SK-N-SH treated with all-trans-retinoic acid at 6 μM for 48 hours (cell line): ENCODE measurements around the gene PGAP1.
A peak's percentile ranks its signal among the peaks of the same experiment; 100 is the strongest.

Experiments
- ATAC-seq: fragments of 200-7000 bp; cut with Tn5 transposase; 3 replicates; pipeline ENCODE4 v1.9.1; 2020; ENCODE audit warnings: mild to moderate bottlenecking, moderate library complexity
- BACH2 ChIP-seq: fragments of 250-450 bp; sonication (Bioruptor Pico); IDR thresholded peaks from 2 replicates; pipeline ENCODE4 v1.9.0; 2021; ENCODE audit warnings: mild to moderate bottlenecking, borderline replicate concordance
- CSDC2 ChIP-seq: fragments of 250-450 bp; sonication (Bioruptor Pico); IDR thresholded peaks from 2 replicates; pipeline ENCODE4 v1.5.0; 2020; ENCODE audit warnings: mild to moderate bottlenecking, moderate library complexity
- ESRRG ChIP-seq: fragments of 250-450 bp; sonication (Bioruptor Pico); IDR thresholded peaks from 2 replicates; pipeline ENCODE4 v1.6.1; 2021; ENCODE audit warnings: mild to moderate bottlenecking
- GLIS3 ChIP-seq: fragments of 250-450 bp; sonication (Bioruptor Pico); IDR thresholded peaks from 2 replicates; pipeline ENCODE4 v1.5.0; 2020; ENCODE audit warnings: mild to moderate bottlenecking, moderate library complexity
- ISL1 ChIP-seq: fragments of 250-450 bp; sonication (Bioruptor Pico); IDR thresholded peaks from 2 replicates; pipeline ENCODE4 v2.1.2; 2022; ENCODE audit warnings: mild to moderate bottlenecking, moderate library complexity
- OSR1 ChIP-seq: fragments of 250-450 bp; sonication (Bioruptor Pico); IDR thresholded peaks from 2 replicates; pipeline ENCODE4 v1.8.0; 2022; ENCODE audit warnings: moderate library complexity, mild to moderate bottlenecking, inconsistent platforms
- PPARA ChIP-seq: fragments of 250-450 bp; sonication (Bioruptor Pico); IDR thresholded peaks from 2 replicates; pipeline ENCODE4 v1.5.0; 2020; ENCODE audit warnings: mild to moderate bottlenecking, borderline replicate concordance
- RARB ChIP-seq: fragments of 250-450 bp; sonication (Bioruptor Pico); IDR thresholded peaks from 2 replicates; pipeline ENCODE4 v1.8.0; 2021; ENCODE audit warnings: mild to moderate bottlenecking, moderate library complexity
- SNAI2 ChIP-seq: fragments of 250-450 bp; sonication (Bioruptor Pico); IDR thresholded peaks from 2 replicates; pipeline ENCODE4 v1.5.0; 2020; ENCODE audit warnings: mild to moderate bottlenecking, moderate library complexity
- TCF4 ChIP-seq: fragments of 250-450 bp; sonication (Bioruptor Pico); IDR thresholded peaks from 2 replicates; pipeline ENCODE4 v1.8.0; 2021; ENCODE audit warnings: mild to moderate bottlenecking, moderate library complexity, borderline replicate concordance
- TOX ChIP-seq: fragments of 250-450 bp; sonication (Bioruptor Pico); IDR thresholded peaks from 2 replicates; pipeline ENCODE4 v1.8.0; 2021; ENCODE audit warnings: mild to moderate bottlenecking, moderate library complexity, borderline replicate concordance
- ZC3H10 ChIP-seq: fragments of 250-450 bp; sonication (Bioruptor Pico); IDR thresholded peaks from 2 replicates; pipeline ENCODE4 v1.5.1; 2021; ENCODE audit warnings: mild to moderate bottlenecking, moderate library complexity
- ZFP3 ChIP-seq: fragments of 250-450 bp; sonication (Bioruptor Pico); IDR thresholded peaks from 2 replicates; pipeline ENCODE4 v1.5.0; 2020; ENCODE audit warnings: mild to moderate bottlenecking, moderate library complexity
- ZFP30 ChIP-seq: fragments of 450-650 bp; formaldehyde crosslinking; IDR thresholded peaks from 2 replicates; pipeline ENCODE4 v1.5.0; 2022; ENCODE audit warnings: mild to moderate bottlenecking, moderate library complexity
- ZNF565 ChIP-seq: fragments of 450-650 bp; formaldehyde crosslinking; conservative IDR thresholded peaks from 2 replicates; pipeline ENCODE4 v1.5.0; 2020; ENCODE audit warnings: low read depth, mild to moderate bottlenecking, moderate library complexity
- ZNF70 ChIP-seq: fragments of 450-650 bp; formaldehyde crosslinking; IDR thresholded peaks from 2 replicates; pipeline ENCODE4 v1.5.0; 2020; ENCODE audit warnings: mild to moderate bottlenecking, moderate library complexity
- ZNF8 ChIP-seq: fragments of 450-650 bp; formaldehyde crosslinking; IDR thresholded peaks from 2 replicates; pipeline ENCODE4 v1.5.0; 2020; ENCODE audit warnings: mild to moderate bottlenecking, moderate library complexity
- TF ChIP-seq, protein P1 (sequence below): fragments of 250-450 bp; sonication (Bioruptor Pico); IDR thresholded peaks from 2 replicates; pipeline ENCODE4 v1.5.0; 2020; ENCODE audit warnings: mild to moderate bottlenecking, moderate library complexity
- TF ChIP-seq, protein P2 (sequence below): fragments of 250-450 bp; sonication (Bioruptor Pico); IDR thresholded peaks from 2 replicates; pipeline ENCODE4 v1.5.1; 2020; ENCODE audit warnings: low read depth, mild to moderate bottlenecking, moderate library complexity
- TF ChIP-seq, protein P3 (sequence below): fragments of 250-450 bp; sonication (Bioruptor Pico); IDR thresholded peaks from 2 replicates; pipeline ENCODE4 v1.8.0; 2020; ENCODE audit warnings: mild to moderate bottlenecking, moderate library complexity, borderline replicate concordance
- TF ChIP-seq, protein P4 (sequence below): fragments of 250-450 bp; sonication (Bioruptor Pico); IDR thresholded peaks from 2 replicates; pipeline ENCODE4 v1.5.1; 2021; ENCODE audit warnings: mild to moderate bottlenecking, moderate library complexity
- TF ChIP-seq, protein P5 (sequence below): fragments of 250-450 bp; sonication (Bioruptor Pico); IDR thresholded peaks from 2 replicates; pipeline ENCODE4 v1.8.0; 2021; ENCODE audit warnings: low read depth, mild to moderate bottlenecking, moderate library complexity, borderline replicate concordance

The PGAP1 gene

DNA sequence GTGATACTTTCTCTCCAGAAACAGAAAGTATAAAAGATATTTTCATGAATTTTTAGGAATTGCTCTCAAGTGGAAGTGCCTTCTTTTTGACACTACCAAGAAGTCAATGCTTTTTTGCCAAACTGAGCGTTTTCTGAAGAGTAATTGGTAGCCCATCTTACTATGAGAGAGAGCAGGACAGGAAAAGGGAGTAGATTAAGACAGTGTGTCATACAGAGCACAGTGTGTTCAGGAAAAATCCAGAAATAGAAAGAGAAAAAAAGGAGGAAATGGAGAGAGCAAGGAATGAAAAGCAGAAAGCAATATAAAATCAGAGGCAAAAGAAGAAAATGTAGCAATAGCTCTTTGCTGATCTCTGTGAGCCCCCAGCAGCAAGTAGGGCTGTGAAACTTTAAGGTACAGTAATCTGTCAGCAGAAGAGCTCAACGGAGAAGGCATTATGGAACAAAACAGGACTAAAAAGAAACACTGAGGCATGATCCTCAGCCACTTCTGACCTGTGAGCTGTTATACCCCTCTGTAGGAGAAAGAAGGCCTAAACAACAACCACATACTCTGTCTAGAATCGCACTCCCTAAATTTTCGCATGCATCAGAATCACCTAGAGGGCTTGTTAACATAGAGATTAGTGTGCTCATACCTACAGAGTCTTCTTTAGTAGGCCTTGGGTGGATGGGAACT, 15.0 kb upstream of the PGAP1 start:
- no peak for TF ChIP-seq ISL1 (CRISPR knock-in tag)
- no peak for TF ChIP-seq ZNF70 (CRISPR knock-in tag)
- no peak for TF ChIP-seq ESRRG
- no peak for TF ChIP-seq RARB
- TF ChIP-seq ZNF8: no peak
- TF ChIP-seq GLIS3: no peak
- no peak for TF ChIP-seq ZFP30 (CRISPR knock-in tag)
- TF ChIP-seq TOX (CRISPR knock-in tag): no peak
- TF ChIP-seq OSR1: no peak
- TF ChIP-seq ZNF565 (CRISPR knock-in tag): no peak
- TF ChIP-seq BACH2 (CRISPR knock-in tag): no peak
- ATAC-seq: no peak

DNA sequence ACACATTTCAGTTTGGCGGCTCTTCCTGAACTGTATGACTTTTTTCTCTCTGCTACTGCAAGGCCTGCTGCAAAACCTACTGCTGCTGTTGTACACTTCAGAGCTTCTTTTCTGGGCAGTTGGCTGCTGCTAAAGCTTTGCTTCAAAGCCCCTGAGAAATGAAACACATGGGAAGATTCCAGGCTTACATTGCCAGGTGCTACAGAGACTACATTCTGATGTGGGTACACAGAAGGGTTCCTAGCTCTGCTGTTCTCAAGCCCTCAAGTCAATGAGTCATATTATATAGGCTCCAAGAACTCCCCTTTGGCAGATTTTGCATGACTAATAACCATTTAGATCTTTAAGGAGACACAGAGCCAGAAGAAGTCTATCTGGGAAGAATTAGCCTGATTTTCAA, 12.9 kb upstream of the PGAP1 start:
- peak; percentile 61 for ATAC-seq
- no peak for TF ChIP-seq OSR1
- TF ChIP-seq, protein P1, sequence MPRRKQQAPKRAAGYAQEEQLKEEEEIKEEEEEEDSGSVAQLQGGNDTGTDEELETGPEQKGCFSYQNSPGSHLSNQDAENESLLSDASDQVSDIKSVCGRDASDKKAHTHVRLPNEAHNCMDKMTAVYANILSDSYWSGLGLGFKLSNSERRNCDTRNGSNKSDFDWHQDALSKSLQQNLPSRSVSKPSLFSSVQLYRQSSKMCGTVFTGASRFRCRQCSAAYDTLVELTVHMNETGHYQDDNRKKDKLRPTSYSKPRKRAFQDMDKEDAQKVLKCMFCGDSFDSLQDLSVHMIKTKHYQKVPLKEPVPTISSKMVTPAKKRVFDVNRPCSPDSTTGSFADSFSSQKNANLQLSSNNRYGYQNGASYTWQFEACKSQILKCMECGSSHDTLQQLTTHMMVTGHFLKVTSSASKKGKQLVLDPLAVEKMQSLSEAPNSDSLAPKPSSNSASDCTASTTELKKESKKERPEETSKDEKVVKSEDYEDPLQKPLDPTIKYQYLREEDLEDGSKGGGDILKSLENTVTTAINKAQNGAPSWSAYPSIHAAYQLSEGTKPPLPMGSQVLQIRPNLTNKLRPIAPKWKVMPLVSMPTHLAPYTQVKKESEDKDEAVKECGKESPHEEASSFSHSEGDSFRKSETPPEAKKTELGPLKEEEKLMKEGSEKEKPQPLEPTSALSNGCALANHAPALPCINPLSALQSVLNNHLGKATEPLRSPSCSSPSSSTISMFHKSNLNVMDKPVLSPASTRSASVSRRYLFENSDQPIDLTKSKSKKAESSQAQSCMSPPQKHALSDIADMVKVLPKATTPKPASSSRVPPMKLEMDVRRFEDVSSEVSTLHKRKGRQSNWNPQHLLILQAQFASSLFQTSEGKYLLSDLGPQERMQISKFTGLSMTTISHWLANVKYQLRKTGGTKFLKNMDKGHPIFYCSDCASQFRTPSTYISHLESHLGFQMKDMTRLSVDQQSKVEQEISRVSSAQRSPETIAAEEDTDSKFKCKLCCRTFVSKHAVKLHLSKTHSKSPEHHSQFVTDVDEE: no peak
- no peak for TF ChIP-seq SNAI2 (CRISPR knock-in tag)
- no peak for TF ChIP-seq GLIS3
- TF ChIP-seq, protein P2, sequence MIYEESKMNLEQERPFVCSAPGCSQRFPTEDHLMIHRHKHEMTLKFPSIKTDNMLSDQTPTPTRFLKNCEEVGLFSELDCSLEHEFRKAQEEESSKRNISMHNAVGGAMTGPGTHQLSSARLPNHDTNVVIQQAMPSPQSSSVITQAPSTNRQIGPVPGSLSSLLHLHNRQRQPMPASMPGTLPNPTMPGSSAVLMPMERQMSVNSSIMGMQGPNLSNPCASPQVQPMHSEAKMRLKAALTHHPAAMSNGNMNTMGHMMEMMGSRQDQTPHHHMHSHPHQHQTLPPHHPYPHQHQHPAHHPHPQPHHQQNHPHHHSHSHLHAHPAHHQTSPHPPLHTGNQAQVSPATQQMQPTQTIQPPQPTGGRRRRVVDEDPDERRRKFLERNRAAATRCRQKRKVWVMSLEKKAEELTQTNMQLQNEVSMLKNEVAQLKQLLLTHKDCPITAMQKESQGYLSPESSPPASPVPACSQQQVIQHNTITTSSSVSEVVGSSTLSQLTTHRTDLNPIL (CRISPR knock-in tag): no peak

DNA sequence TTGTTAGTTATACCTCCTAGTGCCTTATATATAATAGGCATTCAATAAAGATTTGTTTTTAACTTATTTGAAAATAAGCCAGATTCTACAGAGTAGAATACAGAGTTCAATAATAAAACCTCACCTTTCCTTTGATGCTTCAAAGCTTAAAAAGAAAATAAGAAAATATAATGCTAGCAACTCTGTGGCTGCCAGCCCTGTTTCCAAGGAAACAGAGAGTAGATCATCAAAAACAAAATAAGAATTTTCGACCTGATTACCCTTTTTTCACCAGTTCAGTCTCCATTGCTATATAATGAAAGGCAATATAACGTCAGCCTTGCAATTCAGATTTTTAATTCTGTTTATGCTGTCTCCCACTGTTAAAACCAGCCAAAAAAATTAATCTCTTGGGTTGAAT, 8.9 kb upstream of the PGAP1 start:
- no peak for ATAC-seq
- TF ChIP-seq ESRRG (no peak), RARB (no peak), SNAI2 (CRISPR knock-in tag) (no peak)
- TF ChIP-seq, protein P3, sequence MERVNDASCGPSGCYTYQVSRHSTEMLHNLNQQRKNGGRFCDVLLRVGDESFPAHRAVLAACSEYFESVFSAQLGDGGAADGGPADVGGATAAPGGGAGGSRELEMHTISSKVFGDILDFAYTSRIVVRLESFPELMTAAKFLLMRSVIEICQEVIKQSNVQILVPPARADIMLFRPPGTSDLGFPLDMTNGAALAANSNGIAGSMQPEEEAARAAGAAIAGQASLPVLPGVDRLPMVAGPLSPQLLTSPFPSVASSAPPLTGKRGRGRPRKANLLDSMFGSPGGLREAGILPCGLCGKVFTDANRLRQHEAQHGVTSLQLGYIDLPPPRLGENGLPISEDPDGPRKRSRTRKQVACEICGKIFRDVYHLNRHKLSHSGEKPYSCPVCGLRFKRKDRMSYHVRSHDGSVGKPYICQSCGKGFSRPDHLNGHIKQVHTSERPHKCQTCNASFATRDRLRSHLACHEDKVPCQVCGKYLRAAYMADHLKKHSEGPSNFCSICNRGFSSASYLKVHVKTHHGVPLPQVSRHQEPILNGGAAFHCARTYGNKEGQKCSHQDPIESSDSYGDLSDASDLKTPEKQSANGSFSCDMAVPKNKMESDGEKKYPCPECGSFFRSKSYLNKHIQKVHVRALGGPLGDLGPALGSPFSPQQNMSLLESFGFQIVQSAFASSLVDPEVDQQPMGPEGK (CRISPR knock-in tag): no peak

DNA sequence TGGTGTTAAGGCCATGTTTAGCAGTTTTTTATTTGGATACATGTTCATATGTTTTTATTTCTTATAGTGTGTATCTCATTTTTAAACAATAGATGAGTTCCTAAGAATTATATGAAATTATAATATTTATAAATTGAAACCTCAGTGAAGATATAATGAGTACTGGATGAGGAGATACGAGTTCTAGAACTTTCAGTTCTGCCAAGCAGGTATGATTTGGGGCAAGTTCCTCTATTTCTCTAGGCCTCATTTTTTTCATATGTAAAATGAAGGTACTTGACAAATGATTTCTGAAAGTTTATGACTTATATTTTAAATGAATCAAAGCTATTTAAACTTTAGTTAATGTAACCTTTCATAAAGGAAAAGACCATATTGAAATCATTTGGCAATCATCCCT, 8.2 kb upstream of the PGAP1 start:
- TF ChIP-seq OSR1: no peak
- TF ChIP-seq, protein P4, sequence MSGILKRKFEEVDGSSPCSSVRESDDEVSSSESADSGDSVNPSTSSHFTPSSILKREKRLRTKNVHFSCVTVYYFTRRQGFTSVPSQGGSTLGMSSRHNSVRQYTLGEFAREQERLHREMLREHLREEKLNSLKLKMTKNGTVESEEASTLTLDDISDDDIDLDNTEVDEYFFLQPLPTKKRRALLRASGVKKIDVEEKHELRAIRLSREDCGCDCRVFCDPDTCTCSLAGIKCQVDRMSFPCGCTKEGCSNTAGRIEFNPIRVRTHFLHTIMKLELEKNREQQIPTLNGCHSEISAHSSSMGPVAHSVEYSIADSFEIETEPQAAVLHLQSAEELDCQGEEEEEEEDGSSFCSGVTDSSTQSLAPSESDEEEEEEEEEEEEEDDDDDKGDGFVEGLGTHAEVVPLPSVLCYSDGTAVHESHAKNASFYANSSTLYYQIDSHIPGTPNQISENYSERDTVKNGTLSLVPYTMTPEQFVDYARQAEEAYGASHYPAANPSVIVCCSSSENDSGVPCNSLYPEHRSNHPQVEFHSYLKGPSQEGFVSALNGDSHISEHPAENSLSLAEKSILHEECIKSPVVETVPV (CRISPR knock-in tag): no peak
- TF ChIP-seq GLIS3: no peak
- TF ChIP-seq, protein P3 (CRISPR knock-in tag): no peak
- no peak for TF ChIP-seq CSDC2
- TF ChIP-seq ZNF565 (CRISPR knock-in tag): no peak
- no peak for TF ChIP-seq ESRRG
- no peak for TF ChIP-seq RARB
- TF ChIP-seq, protein P5, sequence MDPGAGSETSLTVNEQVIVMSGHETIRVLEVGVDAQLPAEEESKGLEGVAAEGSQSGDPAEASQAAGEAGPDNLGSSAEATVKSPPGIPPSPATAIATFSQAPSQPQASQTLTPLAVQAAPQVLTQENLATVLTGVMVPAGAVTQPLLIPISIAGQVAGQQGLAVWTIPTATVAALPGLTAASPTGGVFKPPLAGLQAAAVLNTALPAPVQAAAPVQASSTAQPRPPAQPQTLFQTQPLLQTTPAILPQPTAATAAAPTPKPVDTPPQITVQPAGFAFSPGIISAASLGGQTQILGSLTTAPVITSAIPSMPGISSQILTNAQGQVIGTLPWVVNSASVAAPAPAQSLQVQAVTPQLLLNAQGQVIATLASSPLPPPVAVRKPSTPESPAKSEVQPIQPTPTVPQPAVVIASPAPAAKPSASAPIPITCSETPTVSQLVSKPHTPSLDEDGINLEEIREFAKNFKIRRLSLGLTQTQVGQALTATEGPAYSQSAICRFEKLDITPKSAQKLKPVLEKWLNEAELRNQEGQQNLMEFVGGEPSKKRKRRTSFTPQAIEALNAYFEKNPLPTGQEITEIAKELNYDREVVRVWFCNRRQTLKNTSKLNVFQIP: no peak
- no peak for TF ChIP-seq PPARA (CRISPR knock-in tag)
- TF ChIP-seq TCF4 (CRISPR knock-in tag): no peak
- TF ChIP-seq ZC3H10: no peak
- TF ChIP-seq ZFP3 (CRISPR knock-in tag): no peak
- ATAC-seq: no peak
